GM18498 (cell line): ENCODE measurements around the gene LSMEM2.
"Not testable (repeated sequence)": the region's sequence is repeated elsewhere in the genome, so short reads cannot be mapped to it uniquely, and the experiment has no call there.

Source experiments
- ATAC-seq: cut with Tn5 transposase; IDR thresholded peaks from one replicate; pipeline ENCODE4 v1.9.1; 2021; ENCODE audit warnings: mild to moderate bottlenecking, moderate library complexity; ENCODE audit not compliant: unreplicated experiment

The LSMEM2 gene

GRCh38 chr3:50278880-50279224 lies at the start of gene LSMEM2:
Gene LSMEM2 (plus strand): TSS chr3:50279087. CDS start chr3:50279114, 27 bp downstream.
- ATAC-seq: no peak

GRCh38 chr3:50229490-50229889 lies 49.4 kb upstream of the LSMEM2 start:
- ATAC-seq: no peak

GRCh38 chr3:50230104-50230793 lies 48.6 kb upstream of the LSMEM2 start:
- ATAC-seq: no peak

GRCh38 chr3:50230794-50231125 lies 48.1 kb upstream of the LSMEM2 start:
- ATAC-seq: no peak

- ATAC-seq: no peak
Measured at GRCh38 chr3:50231581-50231980, 47.3 kb upstream of the LSMEM2 start.

- ATAC-seq: no peak
Measured at GRCh38 chr3:50232303-50232702, 46.6 kb upstream of the LSMEM2 start.

- ATAC-seq: no peak
Measured at GRCh38 chr3:50233176-50233575, 45.7 kb upstream of the LSMEM2 start.

GRCh38 chr3:50235716-50236483 lies 43.0 kb upstream of the LSMEM2 start, which contains the start of gene GNAI2:
Gene GNAI2 (plus strand): TSS chr3:50236204. CDS start chr3:50236336, 132 bp downstream.
- ATAC-seq: peak; percentile 93

GRCh38 chr3:50236484-50237132 lies 42.3 kb upstream of the LSMEM2 start:
- ATAC-seq: no peak

- no peak for ATAC-seq
Measured at GRCh38 chr3:50237133-50237651, 41.7 kb upstream of the LSMEM2 start.

GRCh38 chr3:50237754-50238548 lies 40.9 kb upstream of the LSMEM2 start:
- peak; percentile 38 for ATAC-seq

GRCh38 chr3:50238549-50239026 lies 40.3 kb upstream of the LSMEM2 start:
- ATAC-seq: no peak

- no peak for ATAC-seq
Measured at GRCh38 chr3:50239649-50240048, 39.2 kb upstream of the LSMEM2 start.

- no peak for ATAC-seq
Measured at GRCh38 chr3:50241163-50241562, 37.7 kb upstream of the LSMEM2 start.

GRCh38 chr3:50241713-50242380 lies 37.0 kb upstream of the LSMEM2 start:
- ATAC-seq: no peak

GRCh38 chr3:50242381-50242770 lies 36.5 kb upstream of the LSMEM2 start:
- ATAC-seq: no peak

- no peak for ATAC-seq
Measured at GRCh38 chr3:50242851-50243542, 35.9 kb upstream of the LSMEM2 start.

GRCh38 chr3:50243543-50243895 lies 35.4 kb upstream of the LSMEM2 start:
- no peak for ATAC-seq

GRCh38 chr3:50244813-50245212 lies 34.1 kb upstream of the LSMEM2 start:
- ATAC-seq: not testable (repeated sequence)

- ATAC-seq: no peak
Measured at GRCh38 chr3:50245251-50245745, 33.6 kb upstream of the LSMEM2 start.
